ENCODE results near the gene UQCC2. TPM values are rescaled to one million over a fixed set of nuclear protein-coding genes. Genes with fewer than 3 reads are reported as not detected.

UQCC2 gene
- total and polyA plus RNA-seq, 2 of the 4 experiments (the other 2 are of a cell fraction), result 13.8 to 34.5 TPM

GRCh38 chr6:33683576-33684427, 27.7 kb downstream of the UQCC2 start:
- Histone ChIP-seq H3K14ac (replicated peaks; ENCODE audit: low read depth, low read length) (no peak overlapping the region), H2BK15ac (ENCODE audit: low read depth, low read length) (no peak overlapping the region), H3K27ac (ENCODE audit: insufficient read depth, low read length) (no peak overlapping the region), H2BK120ac (ENCODE audit: low read depth, low read length) (no peak overlapping the region), H3K18ac (ENCODE audit: low read depth, low read length) (no peak overlapping the region), H4K91ac (ENCODE audit: insufficient read depth, low read depth, low read length) (no peak overlapping the region), H3K4me1 (ENCODE audit: control insufficient read depth, insufficient read depth, low read length) (no peaks in the 10 kb centered on the region), H4K20me1 (ENCODE audit: insufficient read depth, low read length) (no peaks in the 10 kb centered on the region), H2AK9ac (replicated peaks; ENCODE audit: low read depth, low read length, poor library complexity) (peak overlapping the region; percentile 65), H3K79me1 (ENCODE audit: low read depth in 1 of 2, low read length in 2 of 2) (no peaks in the 10 kb centered on the region), H3K9ac (ENCODE audit: low read depth, low read length) (no peak overlapping the region), H2BK20ac (ENCODE audit: low read depth, low read length) (no peak overlapping the region), H3K4ac (ENCODE audit: low read depth, low read length) (no peak overlapping the region), H2AK5ac (ENCODE audit: low read depth, low read length) (no peak overlapping the region), H3K9me1 (ENCODE audit: insufficient read depth, low read length) (no peaks in the 10 kb centered on the region), H2BK5ac (ENCODE audit: low read depth, low read length, poor library complexity, severe bottlenecking) (no peak overlapping the region), H2AFZ (replicated peaks; ENCODE audit: low read length, poor library complexity) (no peak overlapping the region), H3K4me3 (ENCODE audit: insufficient read depth, low read depth, low read length) (no peak overlapping the region), H3K56ac (ENCODE audit: extremely low read depth, insufficient read depth, low read length) (no peak overlapping the region), H3K27me3 (ENCODE audit: control insufficient read depth, insufficient read depth, low read length) (no peaks in the 10 kb centered on the region), H3K23ac (ENCODE audit: low read depth, low read length) (no peak overlapping the region), H3K4me2 (ENCODE audit: low read depth, low read length) (no peak overlapping the region), H4K5ac (ENCODE audit: low read depth, low read length) (no peak overlapping the region), H4K8ac (ENCODE audit: low read depth in 2 of 2, low read length in 2 of 2) (no peak overlapping the region), H3K36me3 (ENCODE audit: control insufficient read depth, insufficient read depth, low read length) (peaks cover 5% of the 10 kb centered on the region), H3K9me3 (ENCODE audit: control insufficient read depth, insufficient read depth, low read length) (no peaks in the 10 kb centered on the region)
- DNase-seq (no peak), ATAC-seq (ENCODE audit: low read depth) (no peak)
- dilution Hi-C loops (cut with HindIII; ENCODE audit: low sequenced_read_pairs, unreplicated experiment) (no loop called here), in situ Hi-C loops (cut with MboI; ENCODE audit: low sequenced_read_pairs) (no loop called here), intact Hi-C loops (cut with micrococcal nuclease) (no loop called here)
- POLR2A ChIA-PET (ENCODE audit: unreplicated experiment), result no interaction called here
- BruUV-seq (replicated peaks), result no TSS peak
- WGBS, 2 experiments (ENCODE audit: extremely low coverage in 2 of 2, insufficient read length in 1 of 2), result 78% methylated on average over 9 of the region's 19 CpGs; no CpG with 5 or more reads in 1 of the 2 experiments
- TF ChIP-seq RCOR1 (IDR thresholded peaks at IDR 0.05; ENCODE audit: insufficient replicate concordance, low read length), result no peak
- TF ChIP-seq MXI1 (IDR thresholded peaks at IDR 0.05; ENCODE audit: borderline replicate concordance, low read depth, low read length), result 0 out of 2 replicates have a peak, but pooled peaks have one; percentile 8
- CTCF ChIA-PET, result interaction anchor here (0.9 kb wide), 1 partner anchor 94 kb away, joined by 3 read pairs; no protein-coding TSS in a partner anchor

Measured in IMR-90 (cell line).